HG03342 (cell line): ENCODE results near the gene TPD52L1.
"Not testable (repeated sequence)": the region's sequence is repeated elsewhere in the genome, so short reads cannot be mapped to it uniquely, and the experiment has no call there.

Experiments
- ATAC-seq: cut with Tn5 transposase; IDR thresholded peaks from one replicate; pipeline ENCODE4 v1.9.1; 2021; ENCODE audit warnings: mild to moderate bottlenecking, moderate library complexity; ENCODE audit not compliant: unreplicated experiment

Gene TPD52L1

GRCh38 chr6:125140808-125141207, 12.8 kb upstream of the TPD52L1 start:
- no peak for ATAC-seq

- no peak for ATAC-seq
Observed at GRCh38 chr6:125142618-125143017, 11.0 kb upstream of the TPD52L1 start.

GRCh38 chr6:125144822-125145221, 8.8 kb upstream of the TPD52L1 start:
- ATAC-seq, result no peak

GRCh38 chr6:125149256-125150144, 4.1 kb upstream of the TPD52L1 start:
- no peak for ATAC-seq

GRCh38 chr6:125151700-125152099, 1.9 kb upstream of the TPD52L1 start:
- ATAC-seq, result no peak

- ATAC-seq, result no peak
Observed at GRCh38 chr6:125154118-125154760, 666 bp downstream of the TPD52L1 start.

- ATAC-seq, result no peak
Observed at GRCh38 chr6:125154761-125155135, 1.2 kb downstream of the TPD52L1 start.

- ATAC-seq, result no peak
Observed at GRCh38 chr6:125155344-125155743, 1.8 kb downstream of the TPD52L1 start.

- ATAC-seq, result no peak
Observed at GRCh38 chr6:125156496-125156895, 2.9 kb downstream of the TPD52L1 start.

- no peak for ATAC-seq
Observed at GRCh38 chr6:125157280-125157679, 3.7 kb downstream of the TPD52L1 start.

- no peak for ATAC-seq
Observed at GRCh38 chr6:125157725-125158124, 4.2 kb downstream of the TPD52L1 start.

GRCh38 chr6:125163339-125163738, 9.8 kb downstream of the TPD52L1 start:
- not testable (repeated sequence) for ATAC-seq

- ATAC-seq, result no peak
Observed at GRCh38 chr6:125163811-125164210, 10.2 kb downstream of the TPD52L1 start.

- no peak for ATAC-seq
Observed at GRCh38 chr6:125164696-125165095, 11.1 kb downstream of the TPD52L1 start.

- no peak for ATAC-seq
Observed at GRCh38 chr6:125165256-125165655, 11.7 kb downstream of the TPD52L1 start.

- no peak for ATAC-seq
Observed at GRCh38 chr6:125165776-125166175, 12.2 kb downstream of the TPD52L1 start.

GRCh38 chr6:125166711-125167110, 13.1 kb downstream of the TPD52L1 start:
- ATAC-seq, result no peak

GRCh38 chr6:125167579-125167978, 14.0 kb downstream of the TPD52L1 start:
- ATAC-seq, result no peak

- no peak for ATAC-seq
Observed at GRCh38 chr6:125169058-125169457, 15.5 kb downstream of the TPD52L1 start.

GRCh38 chr6:125169522-125169921, 15.9 kb downstream of the TPD52L1 start:
- ATAC-seq, result no peak

GRCh38 chr6:125170376-125170775, 16.8 kb downstream of the TPD52L1 start:
- no peak for ATAC-seq

- ATAC-seq, result no peak
Observed at GRCh38 chr6:125173341-125174095, 19.9 kb downstream of the TPD52L1 start.
